ENCODE results near the gene DMXL2.

Gene DMXL2

DNA sequence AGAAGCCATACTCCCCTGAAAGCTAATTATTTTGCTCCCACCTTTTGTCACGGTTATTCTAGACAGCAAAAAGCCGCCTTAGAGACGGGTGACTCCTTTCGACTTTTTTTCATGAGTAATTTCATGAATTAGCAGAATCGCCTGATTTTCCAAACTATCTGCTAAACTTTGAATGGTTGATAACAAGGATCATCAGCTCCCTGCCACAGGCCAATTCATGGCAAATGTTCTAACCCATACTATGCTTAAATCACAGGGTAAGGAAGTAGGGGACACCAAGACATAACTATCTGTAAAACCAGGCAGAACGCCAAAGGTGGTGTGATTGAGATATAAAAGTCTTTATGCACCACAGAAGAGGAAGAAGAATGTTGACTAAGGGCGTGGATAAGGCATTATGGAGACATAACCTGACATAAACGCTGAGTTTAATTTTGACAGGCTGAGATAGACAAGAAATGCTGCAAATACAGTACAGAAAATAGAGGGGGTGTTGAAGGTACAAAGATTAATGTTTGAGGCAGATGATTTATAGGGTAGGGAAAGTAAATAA is 891 bp upstream of the DMXL2 start:
- Histone ChIP-seq H3K9ac (ENCODE audit: low read length) (peak overlapping the region; percentile 56; the same call in 1 of the 2 replicates), H3K4me2 (ENCODE audit: low read length) (peak overlapping the region; percentile 75), H3F3A (ENCODE audit: insufficient read depth, low read length) (no peaks in the 10 kb centered on the region), H3K79me2 (ENCODE audit: insufficient read depth, low read length) (no peaks in the 10 kb centered on the region), H3K9me3 (ENCODE audit: low read length) (no peaks in the 10 kb centered on the region), H3K27me3 (ENCODE audit: insufficient read depth, low read length) (0 out of 2 replicates have a peak, but pooled peaks cover 3% of the 10 kb centered on the region), H2AFZ (ENCODE audit: low read length) (no peak overlapping the region), H3K27ac (ENCODE audit: low read depth, low read length, poor library complexity, severe bottlenecking) (no peak overlapping the region), H4K20me1 (ENCODE audit: insufficient read depth, low read length) (no peaks in the 10 kb centered on the region), H3K4me3 (ENCODE audit: low read depth, low read length, poor library complexity, severe bottlenecking) (peak overlapping the region; percentile 60), H3K4me1 (ENCODE audit: insufficient read depth, low read length, severe bottlenecking) (peaks cover 15% of the 10 kb centered on the region), H3K9me2 (ENCODE audit: low read depth, low read length) (no peaks in the 10 kb centered on the region), H3K36me3 (ENCODE audit: insufficient read depth, low read length) (no peaks in the 10 kb centered on the region)
- TF ChIP-seq EZH2 (IDR thresholded peaks at IDR 0.05; ENCODE audit: borderline replicate concordance, low read length) = no peak
- TF ChIP-seq, protein P1, sequence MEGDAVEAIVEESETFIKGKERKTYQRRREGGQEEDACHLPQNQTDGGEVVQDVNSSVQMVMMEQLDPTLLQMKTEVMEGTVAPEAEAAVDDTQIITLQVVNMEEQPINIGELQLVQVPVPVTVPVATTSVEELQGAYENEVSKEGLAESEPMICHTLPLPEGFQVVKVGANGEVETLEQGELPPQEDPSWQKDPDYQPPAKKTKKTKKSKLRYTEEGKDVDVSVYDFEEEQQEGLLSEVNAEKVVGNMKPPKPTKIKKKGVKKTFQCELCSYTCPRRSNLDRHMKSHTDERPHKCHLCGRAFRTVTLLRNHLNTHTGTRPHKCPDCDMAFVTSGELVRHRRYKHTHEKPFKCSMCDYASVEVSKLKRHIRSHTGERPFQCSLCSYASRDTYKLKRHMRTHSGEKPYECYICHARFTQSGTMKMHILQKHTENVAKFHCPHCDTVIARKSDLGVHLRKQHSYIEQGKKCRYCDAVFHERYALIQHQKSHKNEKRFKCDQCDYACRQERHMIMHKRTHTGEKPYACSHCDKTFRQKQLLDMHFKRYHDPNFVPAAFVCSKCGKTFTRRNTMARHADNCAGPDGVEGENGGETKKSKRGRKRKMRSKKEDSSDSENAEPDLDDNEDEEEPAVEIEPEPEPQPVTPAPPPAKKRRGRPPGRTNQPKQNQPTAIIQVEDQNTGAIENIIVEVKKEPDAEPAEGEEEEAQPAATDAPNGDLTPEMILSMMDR (IDR thresholded peaks at IDR 0.05; ENCODE audit: low read length) = no peak

DNA sequence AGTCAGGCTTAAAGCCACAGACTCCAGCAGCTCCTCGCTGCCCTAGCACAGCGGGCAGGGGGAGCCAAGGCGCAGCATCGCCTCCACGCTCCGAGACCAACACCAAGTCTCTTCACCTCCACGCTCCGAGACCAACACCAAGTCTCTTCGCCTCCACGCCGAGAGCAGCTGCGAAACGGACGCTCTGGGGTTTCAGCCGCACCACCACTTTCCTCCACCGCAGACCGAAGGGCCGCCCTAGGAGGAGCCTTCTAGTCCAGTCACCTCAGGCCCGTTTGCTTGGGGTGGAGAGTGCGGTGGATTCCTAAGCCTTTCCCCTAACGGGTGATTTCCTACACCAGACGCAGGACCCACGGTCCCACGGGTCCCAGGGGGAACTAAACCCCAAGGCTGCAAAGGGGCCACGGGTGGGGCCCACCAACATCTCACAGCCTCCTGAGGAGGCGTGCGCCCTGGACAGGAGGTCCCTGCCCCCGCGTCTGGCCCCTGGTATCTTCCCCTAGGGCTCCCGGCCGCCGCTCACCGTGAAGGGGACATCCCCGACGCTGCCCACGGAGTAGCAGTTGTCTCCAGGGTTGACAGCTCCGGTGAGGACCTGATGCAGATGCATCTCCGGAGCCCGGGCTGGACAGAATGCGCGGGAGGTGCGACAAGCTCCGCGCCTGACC is 501 bp downstream of the DMXL2 start:
- Histone ChIP-seq H3K36me3 (ENCODE audit: insufficient read depth, low read length) (no peaks in the 10 kb centered on the region), H4K20me1 (ENCODE audit: insufficient read depth, low read length) (no peaks in the 10 kb centered on the region), H3K4me3 (ENCODE audit: low read depth, low read length, poor library complexity, severe bottlenecking) (peak overlapping the region; percentile 60), H2AFZ (ENCODE audit: low read length) (no peak overlapping the region), H3K9me2 (ENCODE audit: low read depth, low read length) (no peaks in the 10 kb centered on the region), H3K9ac (ENCODE audit: low read length) (peak overlapping the region; percentile 56; the same call in 1 of the 2 replicates), H3K4me2 (ENCODE audit: low read length) (peak overlapping the region; percentile 75), H3K9me3 (ENCODE audit: low read length) (no peaks in the 10 kb centered on the region), H3K79me2 (ENCODE audit: insufficient read depth, low read length) (no peaks in the 10 kb centered on the region), H3K27ac (ENCODE audit: low read depth, low read length, poor library complexity, severe bottlenecking) (no peak overlapping the region), H3K4me1 (ENCODE audit: insufficient read depth, low read length, severe bottlenecking) (peaks cover 15% of the 10 kb centered on the region), H3F3A (ENCODE audit: insufficient read depth, low read length) (no peaks in the 10 kb centered on the region), H3K27me3 (ENCODE audit: insufficient read depth, low read length) (0 out of 2 replicates have a peak, but pooled peaks cover 3% of the 10 kb centered on the region)
- TF ChIP-seq, protein P1 (IDR thresholded peaks at IDR 0.05; ENCODE audit: low read length) = no peak
- TF ChIP-seq EZH2 (IDR thresholded peaks at IDR 0.05; ENCODE audit: borderline replicate concordance, low read length) = no peak

DNA sequence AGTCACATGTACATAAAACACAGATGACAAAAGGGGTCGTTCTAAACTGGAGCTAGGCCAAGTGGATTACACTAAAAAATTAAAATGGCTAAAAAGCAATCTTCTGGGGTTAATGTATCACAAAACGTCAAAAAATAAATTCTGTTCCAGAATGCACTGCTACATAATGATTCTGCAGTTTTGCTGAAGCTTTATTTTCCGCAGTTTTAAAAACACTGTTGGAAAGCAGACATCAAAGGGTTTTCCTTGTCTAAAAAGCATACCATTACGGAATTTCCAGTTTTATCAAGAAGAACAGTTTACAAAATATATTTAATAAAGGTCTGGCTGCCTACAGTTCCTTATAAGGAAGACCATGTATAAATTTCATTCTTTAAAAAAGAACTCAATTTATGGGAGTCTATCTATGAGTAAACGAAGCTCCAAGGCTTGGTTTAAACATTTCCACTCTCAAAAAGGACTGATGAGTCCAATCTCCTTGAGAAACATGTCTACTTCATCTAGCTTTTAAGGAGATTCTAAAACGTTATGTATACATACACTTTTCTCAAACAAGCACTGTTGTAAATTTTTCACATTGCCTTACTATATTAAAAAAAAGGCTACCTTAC is 1.3 kb downstream of the DMXL2 start:
- Histone ChIP-seq H3K4me3 (ENCODE audit: low read depth, low read length, poor library complexity, severe bottlenecking) (peak overlapping the region; percentile 60), H3K9ac (ENCODE audit: low read length) (no peak overlapping the region; the same call in 1 of the 2 replicates), H3K9me2 (ENCODE audit: low read depth, low read length) (no peaks in the 10 kb centered on the region), H3K27ac (ENCODE audit: low read depth, low read length, poor library complexity, severe bottlenecking) (no peak overlapping the region), H3K27me3 (ENCODE audit: insufficient read depth, low read length) (0 out of 2 replicates have a peak, but pooled peaks cover 3% of the 10 kb centered on the region), H3K4me2 (ENCODE audit: low read length) (peak overlapping the region; percentile 75; the same call in 1 of the 2 replicates), H2AFZ (ENCODE audit: low read length) (no peak overlapping the region), H3K4me1 (ENCODE audit: insufficient read depth, low read length, severe bottlenecking) (peaks cover 15% of the 10 kb centered on the region), H3K79me2 (ENCODE audit: insufficient read depth, low read length) (no peaks in the 10 kb centered on the region), H3K9me3 (ENCODE audit: low read length) (no peaks in the 10 kb centered on the region), H3F3A (ENCODE audit: insufficient read depth, low read length) (no peaks in the 10 kb centered on the region), H3K36me3 (ENCODE audit: insufficient read depth, low read length) (no peaks in the 10 kb centered on the region), H4K20me1 (ENCODE audit: insufficient read depth, low read length) (no peaks in the 10 kb centered on the region)
- TF ChIP-seq EZH2 (IDR thresholded peaks at IDR 0.05; ENCODE audit: borderline replicate concordance, low read length) = no peak
- TF ChIP-seq, protein P1 (IDR thresholded peaks at IDR 0.05; ENCODE audit: low read length) = no peak

Data from OCI-LY1 (cell line).